ENCODE measurements around the gene PLXND1.
"Not testable (repeated sequence)": the region's sequence is repeated elsewhere in the genome, so short reads cannot be mapped to it uniquely, and the experiment has no call there.

Gene PLXND1

DNA sequence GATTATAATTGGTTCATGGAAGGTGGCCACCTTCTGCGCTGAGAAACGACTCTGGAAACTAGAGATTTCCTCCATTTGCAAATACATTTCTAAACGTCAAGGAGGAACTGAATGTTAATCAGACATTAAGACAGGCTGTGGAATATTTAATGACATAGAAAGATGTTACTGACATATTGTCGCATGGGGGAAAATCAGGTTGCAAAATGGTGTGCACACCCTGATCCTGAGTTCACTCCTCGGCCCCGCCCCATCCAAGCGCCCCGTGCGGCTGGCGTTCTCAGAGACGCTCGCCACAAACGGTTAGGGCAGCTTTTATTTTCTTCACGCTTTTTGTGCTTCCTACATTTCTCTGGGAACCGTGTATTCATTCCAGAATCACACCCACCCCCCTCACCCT lies 52.8 kb downstream of the PLXND1 start:
- Histone ChIP-seq H3K36me3 (ENCODE audit: control insufficient read depth in 1 of 2, insufficient read depth in 2 of 2, low read length in 2 of 2) (peaks cover 0 to 3% of the 10 kb centered on the region in 2 donors), H3K27me3 (ENCODE audit: control insufficient read depth in 1 of 2, insufficient read depth in 2 of 2, low read length in 2 of 2) (no peaks in the 10 kb centered on the region), H3K4me1 (ENCODE audit: control insufficient read depth in 1 of 2, insufficient read depth in 2 of 2, low read length in 2 of 2) (peaks cover 4 to 12% of the 10 kb centered on the region in 2 donors), H3K27ac (ENCODE audit: low read depth, low read length) (no peak overlapping the region), H3K4me3 (ENCODE audit: low read depth in 1 of 2, low read length in 2 of 2) (peak overlapping the region in 1 of 2 donors; percentile 32), H3K9me3 (ENCODE audit: control insufficient read depth in 1 of 2, low read length in 2 of 2) (no peaks in the 10 kb centered on the region), H3K9ac (ENCODE audit: low read depth in 1 of 2, low read length in 2 of 2) (no peak overlapping the region)

DNA sequence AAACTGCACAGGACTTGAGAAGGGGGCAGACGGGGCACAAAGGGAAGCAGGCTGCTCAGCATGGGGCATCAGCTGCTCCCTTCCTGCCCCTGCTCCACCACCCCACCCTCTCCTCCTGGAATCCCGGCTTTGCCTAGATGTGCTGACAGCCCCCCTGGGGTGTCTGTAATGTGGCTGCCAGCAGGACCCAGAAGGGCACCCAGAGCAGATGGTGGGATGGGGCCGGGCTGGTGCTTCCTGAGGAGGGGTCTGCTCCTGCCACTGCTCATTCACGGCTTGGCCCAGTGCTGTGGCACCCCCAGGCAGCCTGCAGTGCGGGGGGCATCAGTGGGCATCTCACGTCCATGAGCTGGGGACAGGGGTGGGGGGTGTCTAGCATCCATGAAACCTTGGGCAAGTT lies 53.3 kb downstream of the PLXND1 start:
- Histone ChIP-seq H3K27me3 (ENCODE audit: control insufficient read depth in 1 of 2, insufficient read depth in 2 of 2, low read length in 2 of 2) (no peaks in the 10 kb centered on the region), H3K4me1 (ENCODE audit: control insufficient read depth in 1 of 2, insufficient read depth in 2 of 2, low read length in 2 of 2) (peaks cover 4 to 10% of the 10 kb centered on the region in 2 donors), H3K9me3 (ENCODE audit: control insufficient read depth in 1 of 2, low read length in 2 of 2) (no peaks in the 10 kb centered on the region), H3K9ac (ENCODE audit: low read depth in 1 of 2, low read length in 2 of 2) (no peak overlapping the region), H3K27ac (ENCODE audit: low read depth, low read length) (no peak overlapping the region), H3K36me3 (ENCODE audit: control insufficient read depth in 1 of 2, insufficient read depth in 2 of 2, low read length in 2 of 2) (peaks cover 0 to 3% of the 10 kb centered on the region in 2 donors), H3K4me3 (ENCODE audit: low read depth in 1 of 2, low read length in 2 of 2) (no peak overlapping the region)

DNA sequence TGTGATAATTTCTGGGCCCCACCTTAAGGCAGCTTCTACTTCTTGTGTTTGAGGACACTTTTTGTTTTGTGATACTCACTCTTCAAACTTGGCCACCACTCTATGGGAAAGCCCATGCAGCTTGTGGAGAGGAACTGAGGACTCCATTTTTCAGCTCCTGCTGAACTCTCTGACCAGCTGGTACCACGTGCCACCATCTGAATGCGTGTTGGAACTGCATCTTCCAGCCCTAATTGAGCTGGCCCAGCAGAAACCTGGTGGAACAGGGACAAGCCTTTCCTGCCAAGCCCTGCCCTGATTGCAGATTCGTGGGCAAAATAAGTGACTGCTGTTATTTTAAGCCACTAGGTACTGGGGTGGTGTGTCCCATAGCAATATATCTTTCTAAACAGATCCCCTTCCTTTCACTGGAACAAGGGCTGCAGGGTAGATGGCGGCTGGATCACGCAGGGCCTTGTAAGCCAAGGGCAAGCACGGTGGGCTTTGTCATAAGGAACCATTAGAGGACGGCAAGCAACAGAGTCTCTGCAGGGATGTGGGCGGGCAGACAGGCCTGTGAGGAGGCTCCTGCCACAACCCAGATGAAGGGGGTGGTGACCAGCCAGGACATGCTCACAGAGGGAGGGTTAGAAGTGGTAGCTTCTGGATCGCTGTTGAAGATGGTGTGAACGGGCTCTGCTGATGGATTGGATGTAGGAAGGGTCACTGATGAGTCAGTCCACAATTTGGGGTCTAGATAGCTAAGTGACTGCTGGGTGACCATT lies 54.0 kb downstream of the PLXND1 start:
- H3K4me3 ChIP-seq (ENCODE audit: low read depth in 1 of 2, low read length in 2 of 2) = no peak overlapping the region
- H3K36me3 ChIP-seq (ENCODE audit: control insufficient read depth in 1 of 2, insufficient read depth in 2 of 2, low read length in 2 of 2) = no peaks in the 10 kb centered on the region
- H3K27me3 ChIP-seq (ENCODE audit: control insufficient read depth in 1 of 2, insufficient read depth in 2 of 2, low read length in 2 of 2) = no peaks in the 10 kb centered on the region
- H3K4me1 ChIP-seq (ENCODE audit: control insufficient read depth in 1 of 2, insufficient read depth in 2 of 2, low read length in 2 of 2) = peaks cover 4 to 10% of the 10 kb centered on the region in 2 donors
- no peak overlapping the region for H3K9ac ChIP-seq (ENCODE audit: low read depth in 1 of 2, low read length in 2 of 2)
- no peaks in the 10 kb centered on the region for H3K9me3 ChIP-seq (ENCODE audit: control insufficient read depth in 1 of 2, low read length in 2 of 2)
- no peak overlapping the region for H3K27ac ChIP-seq (ENCODE audit: low read depth, low read length)

DNA sequence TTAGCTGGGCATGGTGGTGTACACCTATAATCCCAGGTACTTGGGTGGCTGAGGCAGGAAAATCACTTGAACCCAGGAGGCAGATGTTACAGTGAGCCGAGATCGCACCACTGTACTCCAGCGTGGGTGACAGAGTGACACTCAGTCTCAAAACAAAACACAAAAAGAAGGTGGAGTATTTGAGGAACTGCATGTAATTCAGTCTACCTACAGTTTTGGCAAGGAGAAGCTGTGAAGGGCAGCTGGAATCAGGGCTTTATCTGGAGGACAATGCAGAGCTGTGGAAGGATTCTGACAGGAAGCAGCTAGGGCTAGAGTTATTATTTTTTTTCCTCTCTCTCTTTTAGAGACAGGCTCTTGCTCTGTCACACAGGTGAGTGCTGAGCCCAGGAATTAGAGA lies 56.7 kb downstream of the PLXND1 start:
- Histone ChIP-seq H3K4me3 (ENCODE audit: low read depth in 1 of 2, low read length in 2 of 2) (no peak overlapping the region), H3K27me3 (ENCODE audit: control insufficient read depth in 1 of 2, insufficient read depth in 2 of 2, low read length in 2 of 2) (no peaks in the 10 kb centered on the region), H3K9ac (ENCODE audit: low read depth in 1 of 2, low read length in 2 of 2) (no peak overlapping the region), H3K36me3 (ENCODE audit: control insufficient read depth in 1 of 2, insufficient read depth in 2 of 2, low read length in 2 of 2) (no peaks in the 10 kb centered on the region), H3K4me1 (ENCODE audit: control insufficient read depth in 1 of 2, insufficient read depth in 2 of 2, low read length in 2 of 2) (peaks cover 4 to 10% of the 10 kb centered on the region in 2 donors), H3K9me3 (ENCODE audit: control insufficient read depth in 1 of 2, low read length in 2 of 2) (no peaks in the 10 kb centered on the region), H3K27ac (ENCODE audit: low read depth, low read length) (no peak overlapping the region)

DNA sequence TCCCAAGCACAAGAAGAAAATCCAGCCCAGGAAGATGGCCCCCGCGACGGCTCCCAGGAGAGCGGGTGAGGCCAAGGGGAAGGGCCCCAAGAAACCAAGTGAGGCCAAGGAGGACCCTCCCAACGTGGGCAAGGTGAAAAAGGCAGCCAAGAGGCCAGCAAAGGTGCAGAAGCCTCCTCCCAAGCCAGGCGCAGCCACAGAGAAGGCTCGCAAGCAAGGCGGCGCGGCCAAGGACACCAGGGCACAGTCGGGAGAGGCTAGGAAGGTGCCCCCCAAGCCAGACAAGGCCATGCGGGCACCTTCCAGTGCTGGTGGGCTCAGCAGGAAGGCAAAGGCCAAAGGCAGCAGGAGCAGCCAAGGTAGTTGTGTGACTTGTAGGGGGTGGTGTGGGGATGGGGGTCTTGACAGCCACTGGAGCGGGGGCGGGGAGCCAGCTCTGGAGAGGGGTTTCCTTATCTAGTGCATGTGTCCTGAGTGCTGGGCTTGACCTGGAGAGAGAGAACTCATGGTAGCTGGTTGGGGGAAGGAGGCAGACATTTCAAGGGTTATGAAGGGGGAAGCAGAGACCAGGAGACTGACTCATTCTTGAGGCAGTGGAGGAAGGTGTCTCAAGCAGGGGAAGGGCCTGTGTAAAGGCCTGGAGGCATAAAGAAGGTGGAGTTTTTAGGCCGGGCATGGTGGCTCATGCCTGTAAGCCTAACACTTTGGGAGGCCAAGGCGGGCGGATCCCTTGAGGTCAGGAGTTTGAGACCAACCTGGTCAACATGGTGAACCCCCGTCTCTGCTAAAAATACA lies 57.3 kb downstream of the PLXND1 start:
- H3K9ac ChIP-seq (ENCODE audit: low read depth in 1 of 2, low read length in 2 of 2) = no peak overlapping the region
- no peak overlapping the region for H3K4me3 ChIP-seq (ENCODE audit: low read depth in 1 of 2, low read length in 2 of 2)
- H3K36me3 ChIP-seq (ENCODE audit: control insufficient read depth in 1 of 2, insufficient read depth in 2 of 2, low read length in 2 of 2) = no peaks in the 10 kb centered on the region
- no peak overlapping the region for H3K27ac ChIP-seq (ENCODE audit: low read depth, low read length)
- no peaks in the 10 kb centered on the region for H3K27me3 ChIP-seq (ENCODE audit: control insufficient read depth in 1 of 2, insufficient read depth in 2 of 2, low read length in 2 of 2)
- H3K9me3 ChIP-seq (ENCODE audit: control insufficient read depth in 1 of 2, low read length in 2 of 2) = no peaks in the 10 kb centered on the region
- peaks cover under 1 to 10% of the 10 kb centered on the region in 2 donors for H3K4me1 ChIP-seq (ENCODE audit: control insufficient read depth in 1 of 2, insufficient read depth in 2 of 2, low read length in 2 of 2)

DNA sequence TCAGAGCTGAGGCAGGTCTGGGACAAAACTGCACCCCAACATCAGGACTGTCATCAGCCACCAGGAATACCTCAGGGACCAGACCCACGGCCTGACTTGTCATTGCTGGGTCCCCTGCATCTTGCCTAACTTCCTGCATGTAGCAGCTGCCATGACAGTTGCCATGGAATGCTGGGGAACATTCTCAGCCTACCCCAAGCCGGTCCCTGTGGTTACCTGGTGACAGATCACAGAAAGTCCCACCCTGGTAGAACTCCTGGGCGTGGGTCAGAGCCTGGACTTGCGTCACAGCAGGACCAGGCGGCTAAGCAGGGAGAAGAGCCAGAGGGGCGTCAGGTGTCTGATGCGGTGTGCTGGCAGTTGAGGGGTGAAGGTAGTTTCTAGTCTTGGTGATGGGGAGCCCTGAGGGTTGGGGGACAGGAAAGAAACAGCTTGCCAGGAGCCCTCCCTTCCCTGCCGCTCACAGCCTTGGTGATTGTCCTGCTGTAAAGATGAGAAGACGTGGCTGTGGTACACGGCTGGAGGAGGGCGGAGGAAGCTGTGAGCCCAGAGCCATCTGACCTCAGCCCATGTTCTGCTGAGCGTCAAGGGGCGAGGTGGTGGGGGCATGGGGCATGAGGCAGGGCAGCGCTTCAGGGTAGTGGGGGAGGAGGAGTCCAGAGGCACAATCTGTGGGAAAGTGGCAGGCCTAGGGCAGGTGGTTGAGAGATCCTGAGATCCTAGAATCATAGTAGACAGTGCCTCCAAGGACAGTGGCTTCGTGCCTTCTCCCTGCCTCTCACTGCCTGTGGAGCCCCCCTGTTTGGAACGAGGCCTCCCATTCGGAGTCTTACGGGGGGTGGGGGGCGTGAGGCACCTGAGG lies 58.1 kb downstream of the PLXND1 start:
- peaks cover 0 to 2% of the 10 kb centered on the region in 2 donors for H3K4me1 ChIP-seq (ENCODE audit: control insufficient read depth in 1 of 2, insufficient read depth in 2 of 2, low read length in 2 of 2)
- no peaks in the 10 kb centered on the region for H3K9me3 ChIP-seq (ENCODE audit: control insufficient read depth in 1 of 2, low read length in 2 of 2)
- H3K4me3 ChIP-seq (ENCODE audit: low read depth in 1 of 2, low read length in 2 of 2) = no peak overlapping the region
- H3K9ac ChIP-seq (ENCODE audit: low read depth in 1 of 2, low read length in 2 of 2) = no peak overlapping the region
- no peaks in the 10 kb centered on the region for H3K36me3 ChIP-seq (ENCODE audit: control insufficient read depth in 1 of 2, insufficient read depth in 2 of 2, low read length in 2 of 2)
- no peaks in the 10 kb centered on the region for H3K27me3 ChIP-seq (ENCODE audit: control insufficient read depth in 1 of 2, insufficient read depth in 2 of 2, low read length in 2 of 2)
- H3K27ac ChIP-seq (ENCODE audit: low read depth, low read length) = no peak overlapping the region

DNA sequence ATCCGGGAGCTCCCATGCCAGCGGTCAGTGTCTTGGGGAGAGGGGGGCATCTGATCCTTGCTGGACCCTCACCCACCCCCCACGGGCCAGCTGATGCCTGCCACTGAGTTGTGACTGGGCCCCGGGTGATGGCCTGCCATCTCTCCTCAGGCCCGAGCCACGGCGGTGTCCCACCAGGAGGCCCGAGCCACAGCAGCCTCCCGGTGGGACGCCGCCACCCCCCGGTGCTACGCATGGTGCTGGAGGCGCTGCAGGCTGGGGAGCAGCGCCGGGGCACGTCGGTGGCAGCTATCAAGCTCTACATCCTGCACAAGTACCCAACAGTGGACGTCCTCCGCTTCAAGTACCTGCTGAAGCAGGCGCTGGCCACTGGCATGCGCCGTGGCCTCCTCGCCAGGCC lies 59.2 kb downstream of the PLXND1 start:
- Histone ChIP-seq H3K9ac (ENCODE audit: low read depth in 1 of 2, low read length in 2 of 2) (no peak overlapping the region), H3K9me3 (ENCODE audit: control insufficient read depth in 1 of 2, low read length in 2 of 2) (no peaks in the 10 kb centered on the region), H3K27me3 (ENCODE audit: control insufficient read depth in 1 of 2, insufficient read depth in 2 of 2, low read length in 2 of 2) (no peaks in the 10 kb centered on the region), H3K4me1 (ENCODE audit: control insufficient read depth in 1 of 2, insufficient read depth in 2 of 2, low read length in 2 of 2) (no peaks in the 10 kb centered on the region), H3K36me3 (ENCODE audit: control insufficient read depth in 1 of 2, insufficient read depth in 2 of 2, low read length in 2 of 2) (no peaks in the 10 kb centered on the region), H3K27ac (ENCODE audit: low read depth, low read length) (no peak overlapping the region), H3K4me3 (ENCODE audit: low read depth in 1 of 2, low read length in 2 of 2) (no peak overlapping the region)

DNA sequence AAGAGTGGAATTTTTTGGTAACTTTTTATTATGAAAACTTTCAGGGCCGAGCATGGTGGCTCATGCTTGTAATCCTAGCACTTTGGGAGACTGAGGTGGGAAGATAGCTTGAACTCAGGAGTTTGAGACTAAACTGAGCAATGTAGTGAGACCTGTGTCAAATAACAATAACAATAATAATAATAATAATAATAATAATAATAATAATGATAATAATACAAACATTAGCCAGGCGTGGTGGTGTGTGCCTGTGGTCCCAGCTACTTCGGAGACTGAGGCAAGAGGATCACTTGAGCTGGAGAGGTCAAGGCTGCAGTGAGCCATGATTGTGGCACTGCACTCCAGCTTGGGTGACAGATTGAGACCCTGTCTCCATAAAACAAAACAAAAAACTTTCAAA lies 60.5 kb downstream of the PLXND1 start:
- not testable (repeated sequence) for H3K27me3 ChIP-seq (ENCODE audit: control insufficient read depth in 1 of 2, insufficient read depth in 2 of 2, low read length in 2 of 2); H3K4me3 ChIP-seq (ENCODE audit: low read depth in 1 of 2, low read length in 2 of 2); H3K4me1 ChIP-seq (ENCODE audit: control insufficient read depth in 1 of 2, insufficient read depth in 2 of 2, low read length in 2 of 2); H3K9ac ChIP-seq (ENCODE audit: low read depth in 1 of 2, low read length in 2 of 2); H3K9me3 ChIP-seq (ENCODE audit: control insufficient read depth in 1 of 2, low read length in 2 of 2); H3K27ac ChIP-seq (ENCODE audit: low read depth, low read length); H3K36me3 ChIP-seq (ENCODE audit: control insufficient read depth in 1 of 2, insufficient read depth in 2 of 2, low read length in 2 of 2)

DNA sequence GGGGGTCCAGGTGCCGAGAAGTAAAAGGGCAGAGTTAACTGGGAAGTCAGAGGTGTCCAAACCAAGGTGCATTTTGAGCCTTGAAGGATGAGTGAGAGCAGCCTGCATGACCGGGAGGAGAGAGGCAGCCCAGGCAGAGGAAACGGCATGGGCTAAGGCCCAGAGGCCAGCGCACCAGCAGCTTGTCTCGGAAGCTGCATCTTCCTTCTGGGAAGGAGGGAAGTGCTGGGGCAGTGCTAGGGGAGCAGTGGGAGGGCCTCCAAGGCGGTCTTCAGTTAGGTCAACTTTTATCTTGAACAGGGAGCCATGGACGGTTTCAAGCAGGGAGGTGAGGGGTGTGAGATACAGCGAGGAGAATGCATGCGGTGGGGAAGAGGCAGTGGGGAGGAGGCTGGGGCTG lies 62.5 kb downstream of the PLXND1 start:
- Histone ChIP-seq H3K4me3 (ENCODE audit: low read depth in 1 of 2, low read length in 2 of 2) (no peak overlapping the region), H3K27me3 (ENCODE audit: control insufficient read depth in 1 of 2, insufficient read depth in 2 of 2, low read length in 2 of 2) (no peaks in the 10 kb centered on the region)

More for the DNA sequence above, 62.5 kb downstream of the PLXND1 start:
- Histone ChIP-seq H3K9ac (ENCODE audit: low read depth in 1 of 2, low read length in 2 of 2) (no peak overlapping the region), H3K9me3 (ENCODE audit: control insufficient read depth in 1 of 2, low read length in 2 of 2) (no peaks in the 10 kb centered on the region), H3K36me3 (ENCODE audit: control insufficient read depth in 1 of 2, insufficient read depth in 2 of 2, low read length in 2 of 2) (no peaks in the 10 kb centered on the region), H3K27ac (ENCODE audit: low read depth, low read length) (no peak overlapping the region), H3K4me1 (ENCODE audit: control insufficient read depth in 1 of 2, insufficient read depth in 2 of 2, low read length in 2 of 2) (no peaks in the 10 kb centered on the region)
